Right ventricle myocardium superior (tissue), 1 donor: ENCODE measurements around the gene CEP131. TPM values are rescaled to one million over a fixed set of nuclear protein-coding genes. Genes with fewer than 3 reads are reported as not detected.
"Not testable (repeated sequence)": the region's sequence is repeated elsewhere in the genome, so short reads cannot be mapped to it uniquely, and the experiment has no call there.

Experiments
- ATAC-seq: fragments of 200-7000 bp; cut with Tn5 transposase; one replicate; pipeline ENCODE4 v1.9.1; 2020; ENCODE audit warnings: mild to moderate bottlenecking; ENCODE audit not compliant: poor library complexity
- DNase-seq: peaks from one replicate; pipeline ENCODE4 v3.0.0-alpha.2; 2020
- intact Hi-C: fragments of 100-400 bp; cut with DNase I; formaldehyde crosslinking; loops from one replicate; pipeline ENCODE4 v1.11.2; 2022
- total RNA-seq: library from RNA; stranded (reverse); fragmentation: NEBNext Ultra II Directional; extraction: Animal tissue kit (Norgen Biotek cat#: 25700); gene quantifications from one replicate; pipeline ENCODE4 v1.2.1, GENCODE V29; 2021
- donor health status: DM: no; HTN: yes; CAD: no; lungs with severe emphysema.

Gene CEP131
- total RNA-seq, 1 donor from 2014 or later = 11.1 TPM

- intact Hi-C loops = no loop called here
- no peak for DNase-seq
Observed at GRCh38 chr17:81152288-81152828, 70.4 kb downstream of the CEP131 start.

GRCh38 chr17:81151278-81151677, 71.5 kb downstream of the CEP131 start:
- intact Hi-C loops = no loop called here
- DNase-seq (no peak), ATAC-seq (no peak)

More at GRCh38 chr17:81152288-81152828, 70.4 kb downstream of the CEP131 start:
- ATAC-seq = no peak

- peak; percentile 77 for DNase-seq
- no peak for ATAC-seq
- intact Hi-C loops = no loop called here
Observed at GRCh38 chr17:81150377-81151077, 72.2 kb downstream of the CEP131 start.

- DNase-seq = no peak
- intact Hi-C loops = loop anchor here (5.0 kb wide), 1 partner anchor 38 kb away; no protein-coding TSS in a partner anchor
- ATAC-seq = peak; percentile 22
Observed at GRCh38 chr17:81148986-81149533, 73.7 kb downstream of the CEP131 start.

- intact Hi-C loops = loop anchor here (5.0 kb wide), 1 partner anchor 39 kb away; no protein-coding TSS in a partner anchor
- DNase-seq (no peak), ATAC-seq (no peak)
Observed at GRCh38 chr17:81148571-81148970, 74.2 kb downstream of the CEP131 start.

GRCh38 chr17:81147701-81148100, 75.1 kb downstream of the CEP131 start:
- ATAC-seq = no peak
- no peak for DNase-seq
- intact Hi-C loops = loop anchor here (5.0 kb wide), 1 partner anchor 40 kb away; no protein-coding TSS in a partner anchor

- intact Hi-C loops = loop anchor here (5.0 kb wide), 1 partner anchor 41 kb away; no protein-coding TSS in a partner anchor
- DNase-seq, ATAC-seq: not testable (repeated sequence)
Observed at GRCh38 chr17:81146208-81146607, 76.6 kb downstream of the CEP131 start.

GRCh38 chr17:81144423-81144781, 78.4 kb downstream of the CEP131 start:
- intact Hi-C loops = no loop called here
- DNase-seq = no peak
- ATAC-seq = no peak

- no peak for ATAC-seq
- DNase-seq = no peak
- intact Hi-C loops = loop anchor here (2.0 kb wide), 1 partner anchor 97 kb away; no protein-coding TSS in a partner anchor
Observed at GRCh38 chr17:81143717-81144422, 78.9 kb downstream of the CEP131 start.

- DNase-seq = no peak
- ATAC-seq = peak; percentile 6
- intact Hi-C loops = loop anchor here (2.0 kb wide), 1 partner anchor 98 kb away; no protein-coding TSS in a partner anchor
Observed at GRCh38 chr17:81143200-81143527, 79.6 kb downstream of the CEP131 start.

GRCh38 chr17:81142301-81143199, 80.2 kb downstream of the CEP131 start:
- intact Hi-C loops = loop anchor here (2.0 kb wide), 1 partner anchor 98 kb away; no protein-coding TSS in a partner anchor
- DNase-seq = peak; percentile 90
- ATAC-seq = peak; percentile 97

GRCh38 chr17:81140695-81141094, 82.1 kb downstream of the CEP131 start:
- intact Hi-C loops = no loop called here
- ATAC-seq (no peak), DNase-seq (no peak)

- DNase-seq (no peak), ATAC-seq (no peak)
- intact Hi-C loops = no loop called here
Observed at GRCh38 chr17:81140018-81140417, 82.7 kb downstream of the CEP131 start.

Other genes with a start within 250 kb of the CEP131 start
- 13.6 TPM for gene CHMP6, start 231.1 kb downstream of the CEP131 start, total RNA-seq
- gene BAIAP2, start 187.8 kb downstream of the CEP131 start, total RNA-seq = 34.7 TPM
- not detected for gene PVALEF, start 57.5 kb downstream of the CEP131 start, total RNA-seq
- 5.3 TPM for gene AATK, start 56.7 kb downstream of the CEP131 start, total RNA-seq
- gene TEPSIN, start 16.1 kb upstream of the CEP131 start, total RNA-seq = 13.4 TPM
- gene NDUFAF8, start 16.4 kb upstream of the CEP131 start, total RNA-seq = 59.4 TPM
- gene SLC38A10, start 72.3 kb upstream of the CEP131 start, total RNA-seq = 41.3 TPM
- gene BAHCC1, start 172.5 kb upstream of the CEP131 start, total RNA-seq = 8.0 TPM